ENCODE measurements around the gene CTSE.
A peak's percentile ranks its signal among the peaks of the same experiment; 100 is the strongest.
"Not testable (repeated sequence)": the region's sequence is repeated elsewhere in the genome, so short reads cannot be mapped to it uniquely, and the experiment has no call there.

The CTSE gene

GRCh38 chr1:206002160-206002559 lies 21.5 kb downstream of the CTSE start:
- H3K36me3 ChIP-seq (ENCODE audit: insufficient read depth, insufficient read length, low read length), result no peaks in the 10 kb centered on the region
- no peaks in the 10 kb centered on the region for H3K27me3 ChIP-seq (ENCODE audit: insufficient read depth, insufficient read length)
- peaks cover 18% of the 10 kb centered on the region for H3K9me3 ChIP-seq (ENCODE audit: insufficient read depth, low read length)
- H3K9ac ChIP-seq (ENCODE audit: insufficient read length, low read depth), result no peak overlapping the region
- TF ChIP-seq ZNF274 (IDR thresholded peaks at IDR 0.05; ENCODE audit: low read depth, low read length) (no peak), SUZ12 (IDR thresholded peaks at IDR 0.05; ENCODE audit: extremely low read depth, insufficient read depth, insufficient read length) (no peak), YY1 (IDR thresholded peaks at IDR 0.05; ENCODE audit: insufficient read depth, insufficient read length) (no peak)
- no peak overlapping the region for H3K4me3 ChIP-seq (ENCODE audit: insufficient read length, low read depth)
- DNase-seq (ENCODE audit: low read depth, low spot score), result no peak
- peaks cover 11% of the 10 kb centered on the region for H3K4me1 ChIP-seq (ENCODE audit: insufficient read depth, insufficient read length)

- peaks cover 11% of the 10 kb centered on the region for H3K4me1 ChIP-seq (ENCODE audit: insufficient read depth, insufficient read length)
- no peak for TF ChIP-seq ZNF274 (IDR thresholded peaks at IDR 0.05; ENCODE audit: low read depth, low read length)
- TF ChIP-seq YY1 (IDR thresholded peaks at IDR 0.05; ENCODE audit: insufficient read depth, insufficient read length), result no peak
- TF ChIP-seq SUZ12 (IDR thresholded peaks at IDR 0.05; ENCODE audit: extremely low read depth, insufficient read depth, insufficient read length), result no peak
- no peak overlapping the region for H3K4me3 ChIP-seq (ENCODE audit: insufficient read length, low read depth)
- peak overlapping the region; percentile 52 for H3K9ac ChIP-seq (ENCODE audit: insufficient read length, low read depth)
- peaks cover 18% of the 10 kb centered on the region for H3K9me3 ChIP-seq (ENCODE audit: insufficient read depth, low read length)
- peak; percentile 70 for DNase-seq (ENCODE audit: low read depth, low spot score)
- no peaks in the 10 kb centered on the region for H3K36me3 ChIP-seq (ENCODE audit: insufficient read depth, insufficient read length, low read length)
- no peaks in the 10 kb centered on the region for H3K27me3 ChIP-seq (ENCODE audit: insufficient read depth, insufficient read length)
These were observed 22.2 kb downstream of the CTSE start for GRCh38 chr1:206001476-206001888.

- Histone ChIP-seq H3K9me3 (ENCODE audit: insufficient read depth, low read length) (peaks cover 18% of the 10 kb centered on the region), H3K36me3 (ENCODE audit: insufficient read depth, insufficient read length, low read length) (no peaks in the 10 kb centered on the region), H3K27me3 (ENCODE audit: insufficient read depth, insufficient read length) (no peaks in the 10 kb centered on the region), H3K4me3 (ENCODE audit: insufficient read length, low read depth) (no peak overlapping the region), H3K4me1 (ENCODE audit: insufficient read depth, insufficient read length) (peaks cover 11% of the 10 kb centered on the region), H3K9ac (ENCODE audit: insufficient read length, low read depth) (no peak overlapping the region)
- DNase-seq (ENCODE audit: low read depth, low spot score), result no peak
- TF ChIP-seq YY1 (IDR thresholded peaks at IDR 0.05; ENCODE audit: insufficient read depth, insufficient read length), result no peak
- TF ChIP-seq ZNF274 (IDR thresholded peaks at IDR 0.05; ENCODE audit: low read depth, low read length), result no peak
- TF ChIP-seq SUZ12 (IDR thresholded peaks at IDR 0.05; ENCODE audit: extremely low read depth, insufficient read depth, insufficient read length), result no peak
These were observed 22.9 kb downstream of the CTSE start for GRCh38 chr1:206000641-206001339.

- Histone ChIP-seq H3K27me3 (ENCODE audit: insufficient read depth, insufficient read length) (no peaks in the 10 kb centered on the region), H3K9me3 (ENCODE audit: insufficient read depth, low read length) (peaks cover 18% of the 10 kb centered on the region), H3K36me3 (ENCODE audit: insufficient read depth, insufficient read length, low read length) (peaks cover 3% of the 10 kb centered on the region), H3K9ac (ENCODE audit: insufficient read length, low read depth) (no peak overlapping the region), H3K4me1 (ENCODE audit: insufficient read depth, insufficient read length) (peaks cover 12% of the 10 kb centered on the region), H3K4me3 (ENCODE audit: insufficient read length, low read depth) (no peak overlapping the region)
- no peak for TF ChIP-seq SUZ12 (IDR thresholded peaks at IDR 0.05; ENCODE audit: extremely low read depth, insufficient read depth, insufficient read length)
- no peak for TF ChIP-seq YY1 (IDR thresholded peaks at IDR 0.05; ENCODE audit: insufficient read depth, insufficient read length)
- no peak for TF ChIP-seq ZNF274 (IDR thresholded peaks at IDR 0.05; ENCODE audit: low read depth, low read length)
- DNase-seq (ENCODE audit: low read depth, low spot score), result no peak
These were observed 25.0 kb downstream of the CTSE start for GRCh38 chr1:205998457-205999241.

- H3K36me3 ChIP-seq (ENCODE audit: insufficient read depth, insufficient read length, low read length), result peaks cover 14% of the 10 kb centered on the region
- not testable (repeated sequence) for H3K4me3 ChIP-seq (ENCODE audit: insufficient read length, low read depth); DNase-seq (ENCODE audit: low read depth, low spot score)
These were observed 27.1 kb downstream of the CTSE start for GRCh38 chr1:205996641-205997040.

GRCh38 chr1:205994346-205994745 lies 29.3 kb downstream of the CTSE start:
- TF ChIP-seq YY1 (IDR thresholded peaks at IDR 0.05; ENCODE audit: insufficient read depth, insufficient read length) (no peak), ZNF274 (IDR thresholded peaks at IDR 0.05; ENCODE audit: low read depth, low read length) (no peak), SUZ12 (IDR thresholded peaks at IDR 0.05; ENCODE audit: extremely low read depth, insufficient read depth, insufficient read length) (no peak)
- DNase-seq (ENCODE audit: low read depth, low spot score), result no peak
- Histone ChIP-seq H3K9me3 (ENCODE audit: insufficient read depth, low read length) (peaks cover 3% of the 10 kb centered on the region), H3K27me3 (ENCODE audit: insufficient read depth, insufficient read length) (no peaks in the 10 kb centered on the region), H3K4me3 (ENCODE audit: insufficient read length, low read depth) (no peak overlapping the region), H3K4me1 (ENCODE audit: insufficient read depth, insufficient read length) (peaks cover 7% of the 10 kb centered on the region), H3K9ac (ENCODE audit: insufficient read length, low read depth) (no peak overlapping the region), H3K36me3 (ENCODE audit: insufficient read depth, insufficient read length, low read length) (peaks cover 18% of the 10 kb centered on the region)

More at GRCh38 chr1:205996641-205997040, 27.1 kb downstream of the CTSE start:
- H3K4me1 ChIP-seq (ENCODE audit: insufficient read depth, insufficient read length), result peaks cover 11% of the 10 kb centered on the region
- peaks cover 18% of the 10 kb centered on the region for H3K9me3 ChIP-seq (ENCODE audit: insufficient read depth, low read length)
- not testable (repeated sequence) for H3K9ac ChIP-seq (ENCODE audit: insufficient read length, low read depth); H3K27me3 ChIP-seq (ENCODE audit: insufficient read depth, insufficient read length)

GRCh38 chr1:205993068-205993467 lies 30.6 kb downstream of the CTSE start:
- Histone ChIP-seq H3K4me1 (ENCODE audit: insufficient read depth, insufficient read length) (peaks cover 5% of the 10 kb centered on the region), H3K9me3 (ENCODE audit: insufficient read depth, low read length) (no peaks in the 10 kb centered on the region)
- no peak for TF ChIP-seq SUZ12 (IDR thresholded peaks at IDR 0.05; ENCODE audit: extremely low read depth, insufficient read depth, insufficient read length)
- TF ChIP-seq ZNF274 (IDR thresholded peaks at IDR 0.05; ENCODE audit: low read depth, low read length), result no peak
- TF ChIP-seq YY1 (IDR thresholded peaks at IDR 0.05; ENCODE audit: insufficient read depth, insufficient read length), result no peak

More at GRCh38 chr1:205993068-205993467, 30.6 kb downstream of the CTSE start:
- H3K9ac ChIP-seq (ENCODE audit: insufficient read length, low read depth), result no peak overlapping the region
- peaks cover 18% of the 10 kb centered on the region for H3K36me3 ChIP-seq (ENCODE audit: insufficient read depth, insufficient read length, low read length)
- no peaks in the 10 kb centered on the region for H3K27me3 ChIP-seq (ENCODE audit: insufficient read depth, insufficient read length)
- no peak overlapping the region for H3K4me3 ChIP-seq (ENCODE audit: insufficient read length, low read depth)
- DNase-seq (ENCODE audit: low read depth, low spot score), result no peak

Data from NT2/D1 (cell line).